T-cell (primary cell): ENCODE results near the gene NEU1. TPM values are rescaled to one million over a fixed set of nuclear protein-coding genes. Genes with fewer than 3 reads are reported as not detected.

Experiments
- ATAC-seq, 4 experiments: fragments of 200-7000 bp in 3 of 4; fragments of 150-1000 bp in 1 of 4; cut with Tn5 transposase; replicated peaks in 1 of 4; 1 replicate in 3 of 4; 2 replicates in 1 of 4; pipeline ENCODE4 v1.10.0; 2021; ENCODE audit warnings: moderate library complexity in 3 of 4, mild to moderate bottlenecking in 2 of 4, moderate number of reproducible peaks in 1 of 4
- CTCF ChIA-PET, 2 donors: fragments of 300-600 bp; sonication (Branson Sonifier 250); formaldehyde crosslinking; loops; one replicate each; lab custom pipeline; 2022; ENCODE audit warnings: antibody characterized with exemption in 2 of 2; lab: Charles Lee
- POLR2A ChIA-PET, 2 donors: fragments of 300-600 bp; sonication (Branson Sonifier 250); formaldehyde crosslinking; loops; one replicate each; lab custom pipeline; 2022; ENCODE audit warnings: antibody characterized with exemption in 2 of 2; lab: Charles Lee
- DNase-seq, 35 experiments: peaks; one replicate each; pipeline versions ENCODE4 v3.0.0 to v3.0.0-alpha.2; 2013 to 2023
- H3K27ac ChIP-seq: one replicate; pipeline ENCODE4 v1.5.1; 2013; ENCODE audit warnings: low read length
- H3K27me3 ChIP-seq, 2 experiments: replicated peaks in 1 of 2; 1 replicate in 1 of 2; 2 replicates in 1 of 2; pipeline versions ENCODE4 v1.6.1 to v1.7.0; 2013; ENCODE audit warnings: low read length in 1 of 2, mixed read lengths in 1 of 2; ENCODE audit not compliant: control insufficient read depth in 2 of 2, insufficient read depth in 2 of 2; ENCODE audit errors: extremely low read depth in 1 of 2
- H3K36me3 ChIP-seq, 2 donors: 1 replicate in 1 of 2; 2 replicates in 1 of 2; pipeline versions ENCODE4 v1.6.1 to v1.7.0; 2013; ENCODE audit warnings: low read length in 1 of 2; ENCODE audit not compliant: control insufficient read depth in 2 of 2, insufficient read depth in 1 of 2; ENCODE audit errors: extremely low read depth in 1 of 2
- H3K4me1 ChIP-seq, 2 experiments: 1 replicate in 1 of 2; 2 replicates in 1 of 2; pipeline versions ENCODE4 v1.6.1 to v1.7.0; 2013; ENCODE audit warnings: low read length in 2 of 2, mixed read lengths in 1 of 2; ENCODE audit not compliant: insufficient read depth in 2 of 2, control insufficient read depth in 1 of 2; ENCODE audit errors: extremely low read depth in 1 of 2
- H3K4me3 ChIP-seq, 2 donors: 1 replicate in 1 of 2; 2 replicates in 1 of 2; pipeline versions ENCODE4 v1.5.1 to v1.7.0; 2013; ENCODE audit warnings: mild to moderate bottlenecking in 2 of 2, low read length in 1 of 2, moderate library complexity in 1 of 2; ENCODE audit not compliant: control insufficient read depth in 1 of 2; ENCODE audit errors: extremely low read depth in 1 of 2
- H3K9me3 ChIP-seq: 2 replicates; pipeline ENCODE4 v1.7.0; 2013
- H3K27ac Mint-ChIP-seq, 2 donors: one replicate each; pipeline ENCODE4 v1.8.0; 2020 to 2021; ENCODE audit warnings: mild to moderate bottlenecking in 2 of 2, mixed read lengths in 2 of 2
- H3K27me3 Mint-ChIP-seq, 2 donors: one replicate each; pipeline ENCODE4 v1.8.0; 2021 to 2022; ENCODE audit warnings: mixed read lengths in 2 of 2
- H3K36me3 Mint-ChIP-seq: one replicate; pipeline ENCODE4 v1.8.0; 2021; ENCODE audit warnings: mixed read lengths
- H3K4me1 Mint-ChIP-seq, 3 donors: one replicate each; pipeline ENCODE4 v1.8.0; 2020 to 2022; ENCODE audit warnings: mixed read lengths in 3 of 3, mild to moderate bottlenecking in 1 of 3
- H3K4me3 Mint-ChIP-seq, 3 donors: one replicate each; pipeline ENCODE4 v1.8.0; 2020 to 2022; ENCODE audit warnings: mild to moderate bottlenecking in 3 of 3, mixed read lengths in 3 of 3, moderate library complexity in 3 of 3
- H3K9me3 Mint-ChIP-seq, 3 donors: one replicate each; pipeline ENCODE4 v1.8.0; 2020 to 2022; ENCODE audit warnings: mixed read lengths in 3 of 3
- WGBS: methylation state at CpG from one replicate; pipeline ENCODE4 v1.1.5; 2013; ENCODE audit warnings: missing lambda C conversion rate; ENCODE audit not compliant: insufficient coverage; 5-methylcytosine and 5-hydroxymethylcytosine counted together
- total RNA-seq, 35 experiments: library from RNA in 6 of 35; stranded (reverse) in 6 of 35; fragments of 120-200 nt in 1 of 35; gene quantifications; one replicate each; pipeline versions ENCODE4 v1.2.1 to v1.2.4 and lab custom pipeline; 2013 to 2026

The NEU1 gene
- total RNA-seq, 5 donors from 2014 or later (not counting 1 experiment from before 2014, with no cell fraction given) = 15.9 to 29.2 (median 19.9) TPM

GRCh38 chr6:31881136-31881859 is 18.7 kb upstream of the NEU1 start:
- Mint-ChIP-seq H3K4me1 (peaks cover 0 to 5% (median 0%) of the 10 kb centered on the region in 3 donors), H3K4me3 (no peak overlapping the region), H3K36me3 (peaks cover 41% of the 10 kb centered on the region), H3K9me3 (no peaks in the 10 kb centered on the region), H3K27me3 (no peaks in the 10 kb centered on the region), H3K27ac (no peak overlapping the region)
- Histone ChIP-seq H3K4me1 (no peaks in the 10 kb centered on the region), H3K27ac (no peak overlapping the region), H3K9me3 (no peaks in the 10 kb centered on the region), H3K27me3 (peaks cover 0 to 3% of the 10 kb centered on the region in 2 experiments), H3K4me3 (no peak overlapping the region), H3K36me3 (peaks cover 23 to 60% of the 10 kb centered on the region in 2 donors)
- ChIA-PET CTCF (interaction anchor here in 1 of 2 donors (0.7 kb wide), 1 partner anchor 70 kb away, joined by 6 read pairs; no protein-coding TSS in a partner anchor), POLR2A (no interaction called here)
- DNase-seq = no peak
- WGBS = 91% methylated on average over 8 of the region's 9 CpGs
- ATAC-seq = no peak

- H3K4me1 Mint-ChIP-seq = peaks cover 0 to 5% (median 0%) of the 10 kb centered on the region in 3 donors
- no peak overlapping the region for H3K27ac Mint-ChIP-seq
- ChIA-PET POLR2A (no interaction called here), CTCF (no interaction called here)
- peaks cover 0 to 3% of the 10 kb centered on the region in 2 experiments for H3K27me3 ChIP-seq
- H3K9me3 ChIP-seq = no peaks in the 10 kb centered on the region
- WGBS = 96% methylated on average over 5 of the region's 10 CpGs
- no peaks in the 10 kb centered on the region for H3K27me3 Mint-ChIP-seq
- no peak overlapping the region for H3K4me3 ChIP-seq
- no peak for DNase-seq
- no peak overlapping the region for H3K4me3 Mint-ChIP-seq
- peaks cover 22 to 55% of the 10 kb centered on the region in 2 donors for H3K36me3 ChIP-seq
- H3K9me3 Mint-ChIP-seq = no peaks in the 10 kb centered on the region
- peaks cover 34% of the 10 kb centered on the region for H3K36me3 Mint-ChIP-seq
- no peak overlapping the region for H3K27ac ChIP-seq
- ATAC-seq = no peak
- H3K4me1 ChIP-seq = no peaks in the 10 kb centered on the region
Measured at GRCh38 chr6:31880616-31881015, 18.0 kb upstream of the NEU1 start.

GRCh38 chr6:31879901-31880300 is 17.3 kb upstream of the NEU1 start:
- Mint-ChIP-seq H3K36me3 (peaks cover 31% of the 10 kb centered on the region), H3K27ac (no peak overlapping the region), H3K9me3 (no peaks in the 10 kb centered on the region), H3K27me3 (no peaks in the 10 kb centered on the region), H3K4me3 (no peak overlapping the region), H3K4me1 (peaks cover 0 to 5% (median 0%) of the 10 kb centered on the region in 3 donors)
- peaks cover 0 to 3% of the 10 kb centered on the region in 2 experiments for H3K27me3 ChIP-seq
- POLR2A ChIA-PET = no interaction called here
- H3K9me3 ChIP-seq = no peaks in the 10 kb centered on the region
- H3K4me3 ChIP-seq = no peak overlapping the region
- CTCF ChIA-PET = no interaction called here
- 86% methylated on average over 10 of the region's 10 CpGs for WGBS
- H3K27ac ChIP-seq = no peak overlapping the region
- DNase-seq (no peak), ATAC-seq (no peak)
- H3K4me1 ChIP-seq = no peaks in the 10 kb centered on the region
- peaks cover 22 to 49% of the 10 kb centered on the region in 2 donors for H3K36me3 ChIP-seq

DNA sequence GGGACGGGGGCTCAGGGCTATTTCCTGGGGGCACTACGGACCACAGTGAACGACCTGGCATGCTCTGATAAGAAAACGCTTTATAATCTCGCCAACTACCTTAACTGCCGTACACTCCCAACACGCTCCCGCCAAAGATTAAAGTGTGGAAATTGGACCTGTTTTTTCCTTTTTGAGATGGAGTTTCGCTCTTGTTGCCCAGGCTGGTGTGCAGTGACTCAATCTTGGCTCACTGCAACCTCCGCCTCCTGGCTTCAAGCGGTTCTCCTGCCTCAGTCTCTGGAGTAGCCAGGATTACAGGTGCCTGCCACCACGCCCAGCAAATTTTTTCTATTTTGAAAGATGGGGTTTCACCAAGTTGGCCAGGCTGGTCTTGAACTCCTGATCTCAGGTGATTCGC is 16.5 kb upstream of the NEU1 start:
- DNase-seq (no peak), ATAC-seq (no peak)
- H3K27me3 ChIP-seq = peaks cover 0 to 3% of the 10 kb centered on the region in 2 experiments
- H3K36me3 ChIP-seq = peaks cover 16 to 42% of the 10 kb centered on the region in 2 donors
- no peak overlapping the region for H3K27ac ChIP-seq
- CTCF ChIA-PET = no interaction called here
- WGBS = 85% methylated on average over 7 of the region's 13 CpGs
- H3K27ac Mint-ChIP-seq = no peak overlapping the region
- H3K4me3 ChIP-seq = no peak overlapping the region
- H3K4me1 ChIP-seq = no peaks in the 10 kb centered on the region
- H3K36me3 Mint-ChIP-seq = peaks cover 31% of the 10 kb centered on the region
- no peaks in the 10 kb centered on the region for H3K9me3 ChIP-seq
- H3K27me3 Mint-ChIP-seq = no peaks in the 10 kb centered on the region
- H3K9me3 Mint-ChIP-seq = no peaks in the 10 kb centered on the region
- H3K4me3 Mint-ChIP-seq = no peak overlapping the region
- POLR2A ChIA-PET = no interaction called here
- peaks cover 0 to 5% (median 0%) of the 10 kb centered on the region in 3 donors for H3K4me1 Mint-ChIP-seq

DNA sequence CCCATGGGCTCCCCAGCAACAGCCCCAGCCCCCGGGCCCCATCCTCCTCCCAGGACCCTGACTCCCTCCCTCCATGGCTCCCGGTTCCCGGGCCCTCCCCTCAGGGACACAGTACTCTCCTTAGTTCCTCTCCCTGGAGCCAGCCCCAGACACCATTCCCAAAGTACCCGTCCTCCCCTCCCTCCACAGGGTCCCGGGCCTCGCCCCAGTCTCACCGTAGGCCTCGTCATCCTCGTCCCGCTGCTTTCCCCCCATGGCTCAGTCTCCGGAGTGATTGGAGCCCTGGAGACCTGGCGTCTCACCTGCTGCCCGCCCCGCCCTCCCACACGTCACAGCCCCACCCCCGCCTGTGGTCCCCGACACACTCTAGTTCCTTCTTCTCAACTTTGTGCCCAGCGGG is 16.1 kb upstream of the NEU1 start, which contains the start of gene SLC44A4:
TSS of gene SLC44A4 (minus strand) at position 272 of the 400 bp plus-strand sequence. CDS start at position 255, 17 bp downstream.
- Histone ChIP-seq H3K27me3 (peaks cover 0 to 3% of the 10 kb centered on the region in 2 experiments), H3K27ac (no peak within 1 kb of the TSS), H3K9me3 (no peaks in the 10 kb centered on the region), H3K36me3 (peaks cover 16 to 39% of the 10 kb centered on the region in 2 donors), H3K4me1 (no peaks in the 10 kb centered on the region), H3K4me3 (no peak within 1 kb of the TSS)
- DNase-seq (no peak), ATAC-seq (no peak)
- CTCF ChIA-PET = no interaction called here
- 83% methylated on average over 14 of the region's 18 CpGs for WGBS
- Mint-ChIP-seq H3K4me1 (peaks cover 0 to 5% (median 0%) of the 10 kb centered on the region in 3 donors), H3K9me3 (no peaks in the 10 kb centered on the region), H3K36me3 (peaks cover 31% of the 10 kb centered on the region), H3K27me3 (no peaks in the 10 kb centered on the region), H3K27ac (no peak within 1 kb of the TSS), H3K4me3 (no peak within 1 kb of the TSS)
- POLR2A ChIA-PET = no interaction called here

GRCh38 chr6:31878222-31878621 is 15.6 kb upstream of the NEU1 start:
- H3K27ac Mint-ChIP-seq = no peak overlapping the region
- WGBS = 94% methylated on average over 3 of the region's 3 CpGs
- ChIA-PET CTCF (no interaction called here), POLR2A (no interaction called here)
- H3K4me3 Mint-ChIP-seq = no peak overlapping the region
- H3K4me1 Mint-ChIP-seq = peaks cover 0 to 5% (median 0%) of the 10 kb centered on the region in 3 donors
- H3K9me3 Mint-ChIP-seq = no peaks in the 10 kb centered on the region
- ATAC-seq (no peak), DNase-seq (no peak)
- Histone ChIP-seq H3K9me3 (no peaks in the 10 kb centered on the region), H3K27ac (no peak overlapping the region), H3K4me3 (no peak overlapping the region), H3K36me3 (peaks cover 11 to 34% of the 10 kb centered on the region in 2 donors), H3K27me3 (peaks cover 0 to 3% of the 10 kb centered on the region in 2 experiments), H3K4me1 (no peaks in the 10 kb centered on the region)
- no peaks in the 10 kb centered on the region for H3K27me3 Mint-ChIP-seq
- peaks cover 31% of the 10 kb centered on the region for H3K36me3 Mint-ChIP-seq
